ENCODE data around the gene CAMSAP1.

DNA sequence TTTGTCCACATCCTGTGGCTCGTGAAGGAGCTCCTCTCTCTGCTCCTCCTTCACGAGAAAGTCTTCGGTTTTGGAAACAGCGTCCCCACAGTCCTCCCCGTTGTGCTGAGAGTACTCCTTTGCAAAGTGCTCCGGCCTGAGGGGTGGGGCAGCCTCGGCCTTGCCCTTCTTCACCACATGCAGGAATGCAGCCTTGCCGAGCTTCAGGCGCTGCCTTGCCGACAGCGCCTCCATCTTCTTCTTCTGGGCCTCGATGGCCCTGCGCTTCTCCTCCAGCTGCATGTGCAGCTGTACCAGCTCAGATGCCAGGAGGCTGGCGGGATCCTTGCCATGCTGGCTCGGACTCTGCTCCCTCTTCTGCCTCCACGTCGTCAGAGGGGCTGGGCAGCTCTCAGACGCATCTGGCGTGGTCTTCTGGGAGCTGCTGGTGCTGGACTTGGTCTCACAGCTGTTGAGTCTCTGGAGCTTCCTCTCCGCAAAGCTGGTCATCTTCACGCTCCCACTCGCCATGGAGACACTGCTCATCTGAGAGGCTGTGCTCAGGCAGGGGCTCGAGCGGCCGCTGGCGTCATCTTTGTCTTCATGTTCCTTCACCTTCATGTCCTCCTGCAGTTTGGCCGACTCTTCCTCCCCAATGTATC is 85.5 kb downstream of the CAMSAP1 start:
- TF ChIP-seq, protein P1, sequence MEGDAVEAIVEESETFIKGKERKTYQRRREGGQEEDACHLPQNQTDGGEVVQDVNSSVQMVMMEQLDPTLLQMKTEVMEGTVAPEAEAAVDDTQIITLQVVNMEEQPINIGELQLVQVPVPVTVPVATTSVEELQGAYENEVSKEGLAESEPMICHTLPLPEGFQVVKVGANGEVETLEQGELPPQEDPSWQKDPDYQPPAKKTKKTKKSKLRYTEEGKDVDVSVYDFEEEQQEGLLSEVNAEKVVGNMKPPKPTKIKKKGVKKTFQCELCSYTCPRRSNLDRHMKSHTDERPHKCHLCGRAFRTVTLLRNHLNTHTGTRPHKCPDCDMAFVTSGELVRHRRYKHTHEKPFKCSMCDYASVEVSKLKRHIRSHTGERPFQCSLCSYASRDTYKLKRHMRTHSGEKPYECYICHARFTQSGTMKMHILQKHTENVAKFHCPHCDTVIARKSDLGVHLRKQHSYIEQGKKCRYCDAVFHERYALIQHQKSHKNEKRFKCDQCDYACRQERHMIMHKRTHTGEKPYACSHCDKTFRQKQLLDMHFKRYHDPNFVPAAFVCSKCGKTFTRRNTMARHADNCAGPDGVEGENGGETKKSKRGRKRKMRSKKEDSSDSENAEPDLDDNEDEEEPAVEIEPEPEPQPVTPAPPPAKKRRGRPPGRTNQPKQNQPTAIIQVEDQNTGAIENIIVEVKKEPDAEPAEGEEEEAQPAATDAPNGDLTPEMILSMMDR (IDR thresholded peaks at IDR 0.05; ENCODE audit: low read depth, low read length), result no peak
- TF ChIP-seq EZH2phosphoT487 (IDR thresholded peaks at IDR 0.05; ENCODE audit: low read depth), result no peak

All from OCI-LY3 (cell line).